H4 (cell line): ENCODE measurements around the gene NOTUM. TPM values are rescaled to one million over a fixed set of nuclear protein-coding genes. Genes with fewer than 3 reads are reported as not detected.

ENCODE experiments used
- DNase-seq: peaks from one replicate; pipeline ENCODE4 v3.0.0-alpha.2; 2015; ENCODE audit warnings: low spot score
- total RNA-seq: library from RNA; depleted of rRNA; stranded (reverse); fragments of >200 nt; shearing (Covaris generic); gene quantifications from 2 replicates; pipeline ENCODE4 v1.2.3, GENCODE V29; 2014

NOTUM gene
- total RNA-seq, 1 experiment from 2014 or later: 0.45 TPM

GRCh38 chr17:81977211-81977808 lies 16.3 kb upstream of the NOTUM start, which contains the start of gene ASPSCR1:
ASPSCR1 (plus strand) TSS chr17:81977629; CDS start chr17:81977647, 18 bp downstream.
- DNase-seq: peak; percentile 71

DNA sequence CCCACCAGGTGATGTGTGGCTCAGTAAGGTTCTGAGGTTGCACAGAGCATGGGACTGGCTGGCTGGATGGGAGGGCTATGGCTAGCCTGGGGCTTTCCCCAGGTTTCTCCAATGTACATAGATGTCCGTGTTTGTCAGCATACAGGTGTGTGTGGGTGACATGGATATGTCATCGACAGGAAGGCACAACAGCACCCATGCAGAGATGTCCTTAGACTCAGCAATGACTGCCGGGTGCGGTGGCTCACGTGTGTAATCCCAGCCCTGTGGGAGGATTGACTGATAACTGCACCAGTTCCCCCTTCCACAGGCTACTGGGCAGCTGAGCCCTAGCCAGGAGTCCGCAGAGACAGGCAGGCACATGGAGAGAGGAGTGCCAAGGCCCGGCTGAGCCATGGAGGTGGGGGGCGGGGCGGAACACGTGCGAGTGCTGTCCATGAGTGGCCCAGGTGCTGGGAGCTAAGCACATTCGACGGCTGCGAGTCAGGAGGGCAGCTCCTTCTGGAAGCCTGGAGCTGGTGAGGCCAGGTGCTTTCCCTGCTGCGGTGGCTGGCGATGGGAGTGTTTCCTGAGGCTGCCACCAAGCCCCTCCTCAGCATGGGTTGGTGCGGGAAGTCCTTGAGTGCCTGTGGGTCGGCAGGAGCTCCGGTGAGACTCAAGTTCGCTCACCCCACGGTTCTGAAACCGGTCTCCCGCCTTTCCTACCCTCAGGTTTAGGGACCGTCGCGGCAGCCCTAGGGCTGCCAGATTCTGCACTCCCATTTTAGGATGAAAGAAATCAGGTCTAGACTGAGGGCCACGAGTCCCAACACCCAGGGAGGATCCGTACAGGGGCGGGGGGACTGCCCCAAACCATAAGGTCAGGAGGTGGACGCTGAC lies 15.6 kb upstream of the NOTUM start:
- DNase-seq: no peak

DNA sequence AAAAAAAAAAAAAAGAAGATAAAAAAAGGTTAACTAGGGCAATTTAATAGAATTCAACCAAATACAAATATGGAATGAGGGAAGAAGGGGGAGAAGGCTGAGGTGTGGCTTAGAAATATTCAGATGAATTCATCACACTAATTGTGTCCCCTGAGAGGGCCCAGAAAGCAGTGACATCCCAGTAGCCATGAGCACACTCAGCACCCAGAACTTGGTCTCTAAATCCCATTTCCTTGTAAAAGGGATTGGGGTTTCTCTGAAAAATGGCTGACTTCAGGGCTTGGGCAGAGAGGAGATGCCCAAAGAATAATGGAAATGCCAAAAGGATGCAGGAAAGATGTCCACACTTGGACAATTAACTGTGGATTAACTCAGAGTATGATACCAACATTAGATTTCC lies 12.4 kb upstream of the NOTUM start:
- DNase-seq: no peak

DNA sequence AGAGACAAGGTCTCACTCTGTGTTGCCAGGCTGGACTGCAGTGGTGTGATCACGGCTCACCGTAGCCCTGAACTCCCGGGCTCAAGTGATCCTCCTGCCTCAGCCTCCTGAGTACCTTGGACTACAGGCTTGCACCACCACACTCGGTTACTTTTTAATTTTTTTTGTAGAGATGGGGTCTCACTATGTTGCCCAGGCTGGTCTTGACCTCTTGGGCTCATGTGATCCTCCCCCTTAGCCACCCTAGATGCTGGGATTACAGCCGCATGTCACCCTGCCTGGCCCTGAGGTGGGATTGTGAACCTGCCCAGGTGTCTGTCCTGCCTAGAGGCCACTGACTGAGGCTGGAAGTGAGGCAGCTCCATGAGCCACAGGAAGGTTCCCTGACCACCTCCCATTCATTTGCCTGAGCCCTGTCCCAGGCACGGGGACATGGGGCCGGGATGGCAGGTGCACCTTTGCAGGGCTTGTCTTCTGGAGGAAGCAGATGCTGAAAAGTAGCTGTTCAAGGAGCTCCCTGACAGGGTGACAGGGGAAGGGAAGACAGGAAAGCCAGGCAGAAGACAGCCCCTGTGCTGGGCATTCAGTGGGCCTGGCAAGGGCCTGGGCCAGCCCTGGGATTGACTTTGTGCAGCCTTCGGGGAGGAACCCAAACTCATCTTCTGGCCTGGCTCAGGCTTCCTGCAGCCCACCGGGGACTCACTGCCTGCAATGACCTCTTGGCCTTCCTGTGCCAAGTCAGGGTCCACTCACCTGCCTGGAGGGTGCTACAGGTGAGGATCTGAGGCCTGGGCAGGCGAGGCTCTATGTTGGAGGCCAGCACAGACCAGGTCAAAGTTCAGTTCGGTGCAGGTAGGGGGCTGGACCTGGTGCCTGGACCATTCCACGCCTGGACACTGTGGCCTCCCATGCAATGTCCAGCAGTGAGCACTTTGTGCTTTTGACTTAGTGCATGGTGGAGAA lies 8.1 kb upstream of the NOTUM start:
- no peak for DNase-seq

DNA sequence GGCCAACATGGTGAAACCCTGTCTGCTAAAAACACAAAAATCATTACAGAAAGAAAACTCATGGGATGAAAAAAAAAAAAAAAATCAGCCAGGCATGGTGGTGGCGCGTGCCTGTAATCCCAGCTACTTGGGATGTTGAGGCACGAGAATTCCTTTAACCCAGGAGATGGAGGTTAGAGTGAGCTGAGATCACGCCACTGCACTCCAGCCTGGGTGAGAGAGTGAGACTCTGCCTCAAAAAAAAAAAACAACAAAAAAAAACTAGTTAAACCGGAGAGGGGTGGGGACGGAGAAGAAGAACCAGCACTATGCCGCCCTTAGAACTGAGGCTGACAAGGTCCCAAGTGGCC lies 7.4 kb upstream of the NOTUM start:
- DNase-seq: no peak

DNA sequence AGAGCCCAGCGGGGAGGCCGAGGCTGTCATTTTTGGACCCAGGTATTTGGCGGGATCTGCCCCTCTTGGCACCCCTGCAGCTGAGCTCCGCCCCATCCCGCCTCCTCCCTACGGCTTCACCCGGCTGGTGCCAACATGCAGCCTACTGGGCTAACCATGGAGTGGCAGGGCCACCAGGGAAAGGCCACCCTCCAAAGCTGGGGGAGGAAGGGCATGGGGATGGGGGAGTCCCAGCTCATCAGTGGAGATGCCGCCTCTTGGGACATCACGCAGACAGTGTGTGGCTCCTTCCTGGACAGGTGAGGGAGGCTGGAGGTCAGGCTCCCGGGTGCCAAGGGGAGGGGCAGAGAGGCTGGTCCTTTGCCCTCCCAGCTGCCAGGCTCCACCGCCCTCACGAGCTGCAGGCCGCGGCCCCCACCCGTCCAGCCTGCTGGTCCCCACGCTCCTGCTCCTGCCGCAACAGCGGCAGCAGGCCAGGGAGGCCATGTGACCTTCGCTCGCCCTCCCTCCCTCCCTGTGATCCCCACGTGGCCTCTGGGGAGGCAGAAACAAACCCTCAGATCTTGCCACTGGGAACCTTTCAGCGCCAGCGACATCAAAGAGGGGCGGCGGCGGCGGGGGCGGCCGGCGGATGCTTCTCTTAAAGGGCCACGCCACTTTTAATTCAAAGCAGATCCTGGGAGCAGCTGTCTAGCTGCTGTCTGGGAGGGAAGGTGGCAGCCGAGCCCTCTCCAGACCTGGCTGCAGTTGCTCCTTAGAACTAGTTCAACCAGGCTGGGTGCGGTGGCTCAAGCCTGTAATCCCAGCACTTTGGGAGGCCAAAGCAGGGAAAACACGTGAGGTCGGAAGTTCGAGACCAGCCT lies 6.8 kb upstream of the NOTUM start:
- DNase-seq: peak; percentile 85

DNA sequence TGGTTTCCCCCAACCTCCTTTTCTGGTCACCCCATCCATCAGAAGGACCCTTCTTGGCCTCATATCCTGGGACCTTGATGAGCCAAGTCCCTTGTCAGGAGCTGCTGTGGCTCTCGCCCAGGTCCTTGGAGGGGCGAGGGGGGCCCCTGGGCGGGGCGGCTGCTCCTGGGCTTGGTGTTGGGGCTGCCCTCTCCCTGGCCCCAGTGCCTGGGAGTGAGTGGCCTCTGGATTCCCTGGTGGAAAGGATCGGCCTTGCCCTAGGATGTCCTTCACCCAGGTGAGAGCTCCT lies 6.2 kb upstream of the NOTUM start:
- no peak for DNase-seq

- peak; percentile 43 for DNase-seq
These were observed 5.6 kb upstream of the NOTUM start for GRCh38 chr17:81966343-81967243.

GRCh38 chr17:81964081-81964849 lies 3.3 kb upstream of the NOTUM start:
- no peak for DNase-seq

GRCh38 chr17:81962499-81963441 lies 1.8 kb upstream of the NOTUM start:
- no peak for DNase-seq

DNA sequence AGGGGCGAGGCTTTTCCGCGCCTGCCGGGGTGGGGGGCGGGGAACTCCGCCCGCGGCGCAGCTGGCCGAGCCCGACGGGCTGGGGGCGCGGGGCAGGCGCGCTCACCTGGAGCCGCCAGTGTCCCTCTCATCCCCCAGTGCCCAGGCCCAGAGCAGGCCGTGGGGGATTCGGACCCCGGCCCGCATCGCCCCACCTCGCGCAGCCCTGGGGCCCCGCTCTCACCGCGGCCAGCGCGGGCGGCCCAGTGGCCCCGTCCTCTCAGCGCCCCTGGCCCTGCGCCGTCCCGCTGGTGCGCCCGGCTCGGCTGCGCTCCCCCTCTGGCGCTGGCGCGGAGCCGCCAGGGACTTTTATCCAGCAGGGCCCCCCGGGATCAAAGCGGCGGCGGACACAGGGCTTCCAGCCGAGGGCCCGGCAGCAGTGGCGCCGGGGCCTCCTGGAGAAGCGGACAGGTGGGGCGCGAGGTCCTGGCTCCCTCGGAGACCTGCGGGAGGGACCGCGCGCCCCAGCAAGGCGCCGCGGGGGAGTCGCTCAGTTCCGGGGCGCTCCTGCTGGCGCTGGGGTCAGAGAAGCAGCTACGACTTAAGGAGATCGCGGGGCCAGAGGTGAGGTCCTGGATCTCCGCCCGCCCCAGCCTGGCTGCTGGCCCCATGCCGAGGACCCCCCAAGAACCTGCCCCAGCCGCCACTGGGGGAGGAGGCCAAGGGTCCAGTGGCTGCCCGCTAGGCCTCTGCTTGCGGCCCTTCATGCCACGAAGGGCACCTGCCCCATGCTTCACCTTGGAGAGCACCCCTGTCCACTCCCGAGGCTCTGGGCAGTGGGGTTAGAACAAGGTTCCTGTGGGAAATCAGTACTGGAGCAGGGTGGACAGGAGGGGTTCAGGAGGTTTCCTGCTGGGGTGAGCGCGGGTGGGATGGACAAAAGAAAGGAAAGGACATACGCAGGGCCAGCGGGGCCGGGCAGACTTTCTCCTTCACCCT lies 823 bp upstream of the NOTUM start:
- DNase-seq: no peak

- DNase-seq: no peak
These were observed 643 bp downstream of the NOTUM start for GRCh38 chr17:81960130-81960958.

DNA sequence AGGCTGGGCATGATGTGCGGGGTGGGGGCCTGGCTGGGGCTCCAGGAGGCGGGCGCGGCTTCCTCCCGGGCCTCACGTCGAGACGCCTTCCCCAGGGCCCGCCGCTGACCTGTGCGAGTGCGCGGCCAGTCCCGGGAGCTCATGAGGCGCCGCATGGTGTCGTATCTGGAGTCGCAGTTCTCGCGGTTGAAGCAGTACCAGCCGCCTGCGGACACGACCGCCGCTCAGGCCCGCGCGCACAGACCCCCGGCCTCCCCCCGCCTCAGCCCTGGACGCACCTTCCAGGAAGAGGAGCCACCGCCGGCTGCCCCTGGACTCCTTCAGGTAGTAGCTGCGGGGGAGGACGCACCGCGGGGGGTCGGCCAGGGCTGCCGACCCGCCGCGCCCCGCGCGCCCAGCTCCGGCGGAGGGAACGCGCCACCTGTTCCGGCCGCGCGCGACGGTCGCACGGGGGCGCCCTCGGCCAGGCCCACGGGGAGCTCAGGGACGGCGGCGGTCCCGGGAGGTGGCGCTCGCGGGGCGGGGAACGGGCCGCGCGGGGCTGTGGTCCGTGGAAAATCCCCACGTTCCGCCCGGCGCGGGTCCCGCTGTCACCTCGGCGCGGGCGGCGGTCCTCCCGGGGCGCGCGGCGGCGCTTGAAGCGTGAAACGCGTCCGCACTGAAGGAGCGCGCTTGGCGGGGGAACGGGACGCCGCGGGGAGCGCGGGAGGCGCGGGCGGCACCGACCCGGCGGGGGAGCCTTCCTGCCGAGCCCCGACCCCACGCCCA lies 1.4 kb downstream of the NOTUM start:
- no peak for DNase-seq

DNA sequence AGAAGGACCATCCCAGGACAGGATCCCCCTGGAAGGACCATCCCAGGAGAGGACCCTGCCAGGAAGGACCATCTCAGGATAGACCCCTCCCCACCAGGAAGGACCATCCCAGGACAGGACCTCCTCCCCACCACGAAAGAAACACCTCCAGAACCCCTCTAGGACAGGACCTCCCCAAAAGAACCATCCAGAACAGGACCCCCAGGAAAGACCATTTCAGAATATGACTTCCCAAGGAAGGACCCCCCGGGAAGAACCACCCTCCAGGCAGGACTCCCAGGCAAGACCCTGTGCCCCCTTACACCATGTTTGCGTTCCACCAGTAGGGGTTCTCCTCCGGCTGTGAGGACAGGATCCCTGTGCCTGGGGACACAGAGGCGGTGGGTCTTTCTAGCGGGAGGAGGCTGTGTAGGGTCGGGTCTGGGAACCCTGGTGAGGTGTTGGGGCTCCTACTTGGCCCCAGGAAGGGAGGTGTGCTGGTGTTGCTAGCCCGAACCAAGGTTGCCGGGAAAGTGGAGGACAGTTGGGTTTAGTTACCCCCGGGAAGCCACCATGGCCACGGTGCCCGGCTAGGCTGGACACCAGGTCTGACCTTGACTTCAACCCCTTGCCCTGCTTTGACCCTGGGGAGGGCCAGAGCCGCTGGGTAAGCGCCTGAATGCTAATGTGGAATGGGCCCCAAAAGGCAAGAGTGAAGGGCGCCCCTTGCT lies 2.2 kb downstream of the NOTUM start:
- no peak for DNase-seq
